GM21515 (cell line): ENCODE results near the gene AMBP.

ENCODE experiments used
- ATAC-seq: cut with Tn5 transposase; IDR thresholded peaks from one replicate; pipeline ENCODE4 v1.9.1; 2021; ENCODE audit not compliant: unreplicated experiment

The AMBP gene

GRCh38 chr9:114078021-114078780, at the start of gene AMBP:
Gene AMBP, minus strand, starts transcription at chr9:114078300. Its CDS starts 91 bp downstream, at chr9:114078209.
- ATAC-seq, result no peak

- no peak for ATAC-seq
These were observed 48.4 kb upstream of the AMBP start for GRCh38 chr9:114126247-114127060.

GRCh38 chr9:114125476-114126013, 47.4 kb upstream of the AMBP start:
- ATAC-seq, result no peak

- no peak for ATAC-seq
These were observed 46.8 kb upstream of the AMBP start for GRCh38 chr9:114124666-114125475.

- no peak for ATAC-seq
These were observed 46.0 kb upstream of the AMBP start for GRCh38 chr9:114124138-114124537.

GRCh38 chr9:114123031-114123977, 45.2 kb upstream of the AMBP start:
- ATAC-seq, result no peak

- no peak for ATAC-seq
These were observed 44.3 kb upstream of the AMBP start for GRCh38 chr9:114122136-114123027.

GRCh38 chr9:114121227-114122135, 43.4 kb upstream of the AMBP start:
- no peak for ATAC-seq

- no peak for ATAC-seq
These were observed 42.3 kb upstream of the AMBP start for GRCh38 chr9:114120192-114121014.

- no peak for ATAC-seq
These were observed 41.4 kb upstream of the AMBP start for GRCh38 chr9:114119242-114120191.

- no peak for ATAC-seq
These were observed 40.1 kb upstream of the AMBP start for GRCh38 chr9:114117996-114118830.

- no peak for ATAC-seq
These were observed 39.5 kb upstream of the AMBP start for GRCh38 chr9:114117614-114117995.

- ATAC-seq, result no peak
These were observed 38.1 kb upstream of the AMBP start for GRCh38 chr9:114116126-114116747.

- no peak for ATAC-seq
These were observed 37.6 kb upstream of the AMBP start for GRCh38 chr9:114115654-114116125.

GRCh38 chr9:114114364-114114763, 36.3 kb upstream of the AMBP start:
- no peak for ATAC-seq
